Cerebellar cortex (tissue), 1 donor: ENCODE measurements around the gene CHRNA4.

Experiments
- DNase-seq: peaks from one replicate; pipeline ENCODE4 v3.0.0-alpha.2; 2015; ENCODE audit warnings: low spot score

CHRNA4 gene

GRCh38 chr20:63360850-63361518 is at the start of gene CHRNA4:
TSS of gene CHRNA4 (minus strand) at chr20:63361349. CDS start at chr20:63361165, 184 bp downstream.
- no peak for DNase-seq

GRCh38 chr20:63409834-63410435 is 48.8 kb upstream of the CHRNA4 start:
- no peak for DNase-seq

DNA sequence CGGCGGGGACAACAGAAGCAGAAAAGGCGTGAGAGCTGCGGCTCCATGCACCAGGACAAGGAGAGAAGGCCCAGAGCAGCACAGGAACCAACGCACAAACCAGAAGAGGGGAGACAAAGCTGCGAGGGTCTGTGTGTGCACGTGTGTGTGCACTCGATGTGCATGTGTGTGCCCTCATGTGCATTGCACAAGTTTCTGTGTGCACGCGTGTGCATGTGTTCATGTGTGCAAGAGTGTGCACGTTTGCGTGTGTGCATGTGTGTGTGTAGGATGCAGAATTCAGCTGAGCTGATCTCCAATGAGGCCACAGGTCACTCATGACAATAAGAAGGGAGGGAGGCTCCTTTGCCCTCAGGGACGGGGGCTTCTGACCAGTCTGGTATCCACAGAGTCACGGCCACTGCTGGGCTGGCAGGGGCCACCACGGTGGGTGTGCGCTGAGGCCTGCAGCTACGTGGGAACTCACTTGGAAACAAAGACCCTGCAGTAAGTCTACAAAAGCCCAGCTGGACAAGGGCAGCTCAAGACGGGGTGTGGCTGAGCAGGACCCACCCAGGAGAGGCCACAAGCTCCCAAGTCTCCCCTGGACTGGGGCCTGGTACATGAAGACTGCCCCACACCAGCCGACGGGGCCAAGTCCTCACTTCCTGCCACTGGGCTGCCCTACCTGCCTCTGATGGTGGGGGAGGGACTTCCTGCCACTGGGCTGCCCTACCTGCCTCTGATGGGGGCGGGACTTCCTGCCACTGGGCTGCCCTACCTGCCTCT is 48.1 kb upstream of the CHRNA4 start:
- DNase-seq: no peak

DNA sequence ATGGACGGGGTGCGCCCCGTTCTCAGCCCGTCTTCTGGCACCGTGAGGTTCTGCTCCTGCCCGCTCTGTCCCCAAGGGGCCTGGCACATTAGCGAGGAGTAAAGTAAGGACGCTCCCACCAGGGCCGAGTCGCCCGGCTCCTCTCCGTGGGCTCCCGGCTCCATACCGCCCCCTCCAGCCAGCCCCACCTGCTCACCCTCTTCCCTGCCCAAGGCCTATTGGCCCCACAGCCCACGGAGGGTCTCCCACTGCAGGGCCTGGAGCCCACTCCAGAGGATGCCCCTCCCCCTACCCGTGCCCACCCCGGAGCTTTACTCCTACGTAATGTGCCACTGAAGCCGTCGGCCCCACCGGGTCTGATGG is 47.5 kb upstream of the CHRNA4 start:
- no peak for DNase-seq

GRCh38 chr20:63407928-63408683 is 47.0 kb upstream of the CHRNA4 start:
- DNase-seq: no peak

GRCh38 chr20:63406617-63407245 is 45.6 kb upstream of the CHRNA4 start:
- no peak for DNase-seq

GRCh38 chr20:63406011-63406410 is 44.9 kb upstream of the CHRNA4 start:
- DNase-seq: no peak

DNA sequence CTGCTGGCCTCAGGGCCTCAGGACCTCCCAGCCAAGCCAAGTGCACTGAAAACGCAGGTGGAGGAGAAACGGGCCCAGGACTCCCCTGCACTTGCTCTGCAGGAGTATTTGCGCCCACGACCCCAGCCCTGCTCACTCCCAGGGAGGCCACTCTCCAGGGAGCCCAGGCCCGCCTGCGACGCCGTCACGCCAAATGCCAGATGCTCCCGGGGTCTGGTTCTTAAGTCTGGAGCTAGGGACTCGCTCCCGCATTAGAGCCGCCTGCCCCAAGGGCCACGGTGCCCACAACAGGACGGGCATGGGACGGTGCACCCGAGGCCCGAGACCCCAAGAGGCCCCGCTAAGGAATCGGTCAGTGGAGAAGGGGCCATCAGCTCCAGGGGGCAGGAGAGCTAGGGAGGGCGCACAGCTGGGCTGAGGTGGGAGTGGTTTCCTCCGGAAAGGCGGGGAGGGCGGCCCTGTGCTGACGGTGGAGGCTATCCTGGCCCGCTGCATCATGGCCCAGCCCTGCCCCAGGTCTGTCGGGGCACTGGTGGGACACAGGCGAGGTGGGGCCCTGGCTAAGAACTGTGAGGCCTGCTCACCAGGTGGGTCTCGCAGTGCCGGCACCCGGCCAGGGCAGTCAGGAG is 44.1 kb upstream of the CHRNA4 start:
- DNase-seq: no peak

GRCh38 chr20:63404129-63405085 is 43.3 kb upstream of the CHRNA4 start:
- DNase-seq: no peak

DNA sequence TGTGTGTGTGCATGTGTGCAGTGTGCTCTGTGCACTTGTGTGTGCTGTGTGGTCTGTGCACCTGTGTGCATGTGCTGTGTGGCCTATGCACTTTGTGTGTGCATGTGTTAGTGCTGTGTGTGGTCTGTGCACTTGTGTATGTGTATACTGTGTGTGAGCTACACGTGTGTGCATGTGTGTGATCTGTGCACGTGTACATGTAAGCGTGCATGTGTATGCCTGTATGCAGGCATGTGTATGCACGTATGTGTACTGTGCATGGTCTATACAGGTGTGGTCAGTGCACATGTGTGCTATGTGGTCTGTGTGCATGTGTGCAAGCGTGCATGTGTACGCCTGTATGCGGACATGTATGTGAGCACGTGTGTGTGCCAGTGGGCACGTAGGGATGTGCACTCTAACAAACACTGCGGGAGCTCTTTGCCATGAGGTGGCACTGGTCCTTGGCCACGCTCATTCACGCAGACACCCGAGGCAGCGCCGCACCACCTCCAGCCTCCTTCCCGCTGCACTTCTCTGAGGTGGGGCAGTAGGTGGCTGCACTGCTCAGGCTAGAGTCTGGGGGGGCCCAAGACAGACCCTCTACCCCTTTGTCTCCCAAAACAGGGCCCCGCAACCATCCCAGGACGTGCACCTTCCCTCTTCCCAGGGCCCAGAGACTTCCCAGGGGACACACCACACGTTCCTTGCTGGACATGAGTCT is 42.4 kb upstream of the CHRNA4 start:
- DNase-seq: no peak

DNA sequence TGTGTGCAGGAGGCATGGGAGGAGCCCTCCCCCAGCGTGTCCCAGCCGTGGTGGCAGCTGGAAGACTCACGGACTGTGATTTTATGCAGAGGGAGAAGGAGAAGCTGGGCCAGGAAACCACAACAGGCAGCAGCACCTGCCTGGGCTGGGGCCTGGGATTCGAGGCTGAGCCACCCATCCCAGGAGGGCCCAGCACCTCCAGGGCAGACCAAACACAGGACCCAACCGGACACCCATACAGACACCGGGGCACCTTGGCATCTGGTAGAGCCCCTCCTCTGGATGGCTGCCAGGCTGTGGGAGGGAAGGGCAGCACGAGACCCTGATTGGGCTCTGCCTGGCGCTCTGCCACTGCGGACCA is 41.7 kb upstream of the CHRNA4 start:
- DNase-seq: no peak

DNA sequence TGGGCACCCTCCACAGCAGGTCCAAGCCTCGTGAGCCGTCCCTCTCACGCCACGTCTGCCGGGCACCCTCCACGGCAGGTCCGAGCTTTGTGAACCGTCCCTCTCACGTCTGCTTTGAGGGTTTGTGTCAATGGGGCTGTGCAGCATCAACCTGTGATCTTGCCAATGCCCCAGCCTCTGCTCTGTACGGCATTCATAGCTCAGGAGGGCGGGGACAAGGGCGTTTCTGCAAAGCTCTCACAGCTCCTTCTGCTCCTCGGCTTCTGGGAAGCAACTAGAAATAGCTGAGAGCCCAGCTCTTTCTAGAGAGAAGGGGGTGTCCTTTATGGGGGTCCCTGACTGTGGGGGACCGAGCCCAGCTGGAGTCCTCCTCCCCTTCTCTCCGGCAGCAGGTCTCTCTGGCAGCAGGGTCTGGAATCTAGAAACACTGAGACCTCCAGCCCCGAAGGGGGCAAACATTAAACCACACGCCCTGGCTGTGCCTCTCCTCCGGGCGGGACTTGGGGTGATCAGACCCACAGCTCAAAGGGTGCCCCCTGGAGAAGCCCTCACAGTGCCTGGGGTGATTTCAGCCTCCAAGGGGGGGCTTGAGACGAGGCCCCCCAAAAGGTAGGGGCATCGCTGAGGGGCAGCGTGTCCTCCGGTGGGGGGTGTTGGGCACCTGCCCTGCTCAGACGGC is 41.2 kb upstream of the CHRNA4 start:
- peak; percentile 58 for DNase-seq

DNA sequence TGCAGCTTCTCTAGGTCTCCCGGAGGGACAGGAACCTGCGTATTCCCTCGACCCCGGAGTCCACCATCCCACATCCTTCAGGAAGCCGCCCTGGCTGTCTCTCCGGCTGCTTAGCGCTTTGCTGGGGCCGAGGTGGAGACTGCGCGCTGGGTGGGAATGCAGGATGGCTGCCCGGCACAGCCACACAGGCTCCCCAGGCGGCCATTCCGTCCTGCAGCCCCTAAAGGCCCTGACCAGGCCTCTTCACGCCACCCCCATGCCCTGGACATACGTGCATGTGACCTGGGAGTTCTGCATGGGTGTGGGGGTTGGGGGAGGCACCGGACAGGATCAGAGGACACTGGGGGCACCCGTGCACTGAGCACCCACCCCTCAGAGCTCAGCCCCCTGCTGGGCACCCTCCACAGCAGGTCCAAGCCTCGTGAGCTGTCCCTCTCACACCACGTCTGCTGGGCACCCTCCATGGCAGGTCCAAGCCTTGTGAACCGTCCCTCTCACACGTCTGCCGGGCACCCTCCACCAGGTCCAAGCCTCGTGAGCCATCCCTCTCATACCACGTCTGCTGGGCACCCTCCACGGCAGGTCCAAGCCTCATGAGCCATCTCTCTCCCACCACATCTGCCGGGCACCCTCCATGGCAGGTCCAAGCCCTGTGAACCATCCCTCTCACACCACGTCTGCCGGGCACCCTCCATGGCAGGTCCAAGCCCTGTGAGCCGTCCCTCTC is 40.4 kb upstream of the CHRNA4 start:
- DNase-seq: no peak

DNA sequence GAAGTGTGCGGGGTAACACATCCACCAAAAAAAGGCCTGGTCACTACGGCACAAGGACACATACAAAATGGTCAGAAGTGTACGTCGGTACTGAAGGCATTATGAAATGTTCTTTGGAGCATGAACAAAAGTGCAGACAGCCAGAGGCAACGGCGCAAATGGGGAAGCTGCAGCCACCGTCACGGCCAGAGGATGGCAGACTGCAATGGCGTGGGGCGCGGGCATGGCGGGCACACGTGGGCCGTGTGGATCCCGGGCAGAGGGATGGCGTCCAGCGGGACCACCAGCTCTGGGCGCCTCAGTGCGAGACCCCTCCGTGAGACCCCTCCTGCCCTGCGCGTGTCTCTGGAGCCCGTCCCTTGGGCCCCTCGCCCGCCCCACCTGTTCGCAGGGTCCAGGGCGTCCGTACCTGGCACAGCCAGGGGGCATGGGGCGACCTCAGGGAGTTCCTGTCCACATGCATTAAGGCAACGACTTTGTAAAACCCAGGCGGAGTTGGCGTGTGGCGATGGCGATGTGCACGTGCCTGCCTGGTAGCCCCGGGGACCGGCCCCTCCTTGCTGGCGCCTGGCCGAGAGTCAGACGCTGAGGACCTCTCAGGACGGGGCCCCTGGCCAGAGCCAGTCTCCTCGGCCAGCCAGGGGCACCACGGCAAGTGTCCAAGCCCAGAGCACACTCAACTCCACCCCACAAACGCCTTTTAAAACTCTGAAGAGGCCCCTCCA is 39.5 kb upstream of the CHRNA4 start:
- no peak for DNase-seq

GRCh38 chr20:63399596-63400375 is 38.6 kb upstream of the CHRNA4 start:
- DNase-seq: no peak

GRCh38 chr20:63398744-63399514 is 37.8 kb upstream of the CHRNA4 start:
- no peak for DNase-seq
